Measurements from ENCODE around the gene TAF1D. TPM values are rescaled to one million over a fixed set of nuclear protein-coding genes. Genes with fewer than 3 reads are reported as not detected.
"Not testable (repeated sequence)": the region's sequence is repeated elsewhere in the genome, so short reads cannot be mapped to it uniquely, and the experiment has no call there.

TAF1D gene
- polyA plus RNA-seq, 1 donor from 2014 or later: 204 TPM

DNA sequence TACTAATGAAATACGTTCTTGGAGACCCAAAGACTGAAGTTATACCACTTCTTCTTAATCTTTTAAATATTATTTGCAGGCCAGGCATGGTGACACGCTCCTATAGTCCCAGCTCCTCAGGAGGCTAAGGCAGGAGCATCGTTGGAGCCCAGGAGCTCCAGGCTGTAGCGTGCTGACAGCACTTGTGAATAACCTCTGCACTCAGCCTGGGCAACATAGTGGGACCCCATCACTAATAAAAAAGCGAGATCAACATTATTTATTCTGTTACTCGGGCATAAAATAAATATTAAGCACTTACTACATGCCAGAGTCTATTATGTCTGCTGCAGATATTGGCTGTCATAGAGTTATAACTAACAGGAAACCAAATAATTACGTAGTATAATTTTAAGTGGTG is 42.1 kb upstream of the TAF1D start:
- Histone ChIP-seq H3K27me3 (ENCODE audit: insufficient read depth, low read depth, low read length) (no peaks in the 10 kb centered on the region), H3K36me3 (ENCODE audit: insufficient read depth, low read length) (no peaks in the 10 kb centered on the region), H3K9me2 (ENCODE audit: insufficient read depth, low read length) (no peaks in the 10 kb centered on the region), H3K4me3 (ENCODE audit: low read length) (peak overlapping the region; percentile 74), H3K9ac (ENCODE audit: low read length) (peak overlapping the region; percentile 99), H3K27ac (ENCODE audit: low read length) (peak overlapping the region; percentile 97), H4K20me1 (ENCODE audit: insufficient read depth) (peaks cover 12% of the 10 kb centered on the region), H3K79me2 (replicated peaks; ENCODE audit: insufficient read depth, low read length) (peaks cover 44% of the 10 kb centered on the region), H3K9me3 (ENCODE audit: low read length) (no peaks in the 10 kb centered on the region), H3K4me2 (ENCODE audit: low read length) (peak overlapping the region; percentile 88), H2AFZ (ENCODE audit: low read depth, low read length) (peak overlapping the region; percentile 88), H3F3A (ENCODE audit: insufficient read depth, low read length, poor library complexity, severe bottlenecking) (peaks cover 4% of the 10 kb centered on the region)
- TF ChIP-seq EP300 (conservative IDR thresholded peaks at IDR 0.05; ENCODE audit: poor library complexity, severe bottlenecking) (no peak), TAF1 (IDR thresholded peaks at IDR 0.05; ENCODE audit: low read depth) (no peak), EZH2 (IDR thresholded peaks at IDR 0.05; ENCODE audit: borderline replicate concordance, insufficient read depth, low read length, poor library complexity, severe bottlenecking) (no peak), SMC3 (conservative IDR thresholded peaks at IDR 0.05; ENCODE audit: poor library complexity) (no peak), RAD21 (conservative IDR thresholded peaks at IDR 0.05) (no peak), POLR2AphosphoS5 (IDR thresholded peaks at IDR 0.05) (no peak), MXI1 (conservative IDR thresholded peaks at IDR 0.05; ENCODE audit: poor library complexity, severe bottlenecking) (no peak)
- TF ChIP-seq, protein P1, sequence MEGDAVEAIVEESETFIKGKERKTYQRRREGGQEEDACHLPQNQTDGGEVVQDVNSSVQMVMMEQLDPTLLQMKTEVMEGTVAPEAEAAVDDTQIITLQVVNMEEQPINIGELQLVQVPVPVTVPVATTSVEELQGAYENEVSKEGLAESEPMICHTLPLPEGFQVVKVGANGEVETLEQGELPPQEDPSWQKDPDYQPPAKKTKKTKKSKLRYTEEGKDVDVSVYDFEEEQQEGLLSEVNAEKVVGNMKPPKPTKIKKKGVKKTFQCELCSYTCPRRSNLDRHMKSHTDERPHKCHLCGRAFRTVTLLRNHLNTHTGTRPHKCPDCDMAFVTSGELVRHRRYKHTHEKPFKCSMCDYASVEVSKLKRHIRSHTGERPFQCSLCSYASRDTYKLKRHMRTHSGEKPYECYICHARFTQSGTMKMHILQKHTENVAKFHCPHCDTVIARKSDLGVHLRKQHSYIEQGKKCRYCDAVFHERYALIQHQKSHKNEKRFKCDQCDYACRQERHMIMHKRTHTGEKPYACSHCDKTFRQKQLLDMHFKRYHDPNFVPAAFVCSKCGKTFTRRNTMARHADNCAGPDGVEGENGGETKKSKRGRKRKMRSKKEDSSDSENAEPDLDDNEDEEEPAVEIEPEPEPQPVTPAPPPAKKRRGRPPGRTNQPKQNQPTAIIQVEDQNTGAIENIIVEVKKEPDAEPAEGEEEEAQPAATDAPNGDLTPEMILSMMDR (IDR thresholded peaks at IDR 0.05; ENCODE audit: poor library complexity, severe bottlenecking): no peak
- TF ChIP-seq, protein P2, sequence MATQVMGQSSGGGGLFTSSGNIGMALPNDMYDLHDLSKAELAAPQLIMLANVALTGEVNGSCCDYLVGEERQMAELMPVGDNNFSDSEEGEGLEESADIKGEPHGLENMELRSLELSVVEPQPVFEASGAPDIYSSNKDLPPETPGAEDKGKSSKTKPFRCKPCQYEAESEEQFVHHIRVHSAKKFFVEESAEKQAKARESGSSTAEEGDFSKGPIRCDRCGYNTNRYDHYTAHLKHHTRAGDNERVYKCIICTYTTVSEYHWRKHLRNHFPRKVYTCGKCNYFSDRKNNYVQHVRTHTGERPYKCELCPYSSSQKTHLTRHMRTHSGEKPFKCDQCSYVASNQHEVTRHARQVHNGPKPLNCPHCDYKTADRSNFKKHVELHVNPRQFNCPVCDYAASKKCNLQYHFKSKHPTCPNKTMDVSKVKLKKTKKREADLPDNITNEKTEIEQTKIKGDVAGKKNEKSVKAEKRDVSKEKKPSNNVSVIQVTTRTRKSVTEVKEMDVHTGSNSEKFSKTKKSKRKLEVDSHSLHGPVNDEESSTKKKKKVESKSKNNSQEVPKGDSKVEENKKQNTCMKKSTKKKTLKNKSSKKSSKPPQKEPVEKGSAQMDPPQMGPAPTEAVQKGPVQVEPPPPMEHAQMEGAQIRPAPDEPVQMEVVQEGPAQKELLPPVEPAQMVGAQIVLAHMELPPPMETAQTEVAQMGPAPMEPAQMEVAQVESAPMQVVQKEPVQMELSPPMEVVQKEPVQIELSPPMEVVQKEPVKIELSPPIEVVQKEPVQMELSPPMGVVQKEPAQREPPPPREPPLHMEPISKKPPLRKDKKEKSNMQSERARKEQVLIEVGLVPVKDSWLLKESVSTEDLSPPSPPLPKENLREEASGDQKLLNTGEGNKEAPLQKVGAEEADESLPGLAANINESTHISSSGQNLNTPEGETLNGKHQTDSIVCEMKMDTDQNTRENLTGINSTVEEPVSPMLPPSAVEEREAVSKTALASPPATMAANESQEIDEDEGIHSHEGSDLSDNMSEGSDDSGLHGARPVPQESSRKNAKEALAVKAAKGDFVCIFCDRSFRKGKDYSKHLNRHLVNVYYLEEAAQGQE (IDR thresholded peaks at IDR 0.05; ENCODE audit: borderline replicate concordance): no peak

DNA sequence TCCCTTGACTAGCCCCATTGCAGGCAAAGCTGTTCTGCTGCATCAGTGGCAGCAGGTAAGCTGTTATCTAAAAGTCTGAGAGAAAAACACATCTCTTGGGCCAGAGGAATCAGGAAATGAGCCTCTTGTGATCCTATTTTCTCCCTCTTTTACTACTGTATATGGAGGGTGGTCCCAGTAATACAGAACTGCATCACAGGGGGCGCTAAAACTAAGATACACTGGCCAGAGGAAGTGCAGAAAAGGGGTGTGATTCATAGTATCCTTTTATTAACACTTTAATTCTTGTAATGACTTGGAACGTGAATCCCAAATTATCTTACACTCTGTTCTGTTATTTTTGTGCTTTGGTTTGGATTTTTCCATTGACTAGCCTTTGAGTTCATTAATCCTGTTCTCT is 34.0 kb upstream of the TAF1D start:
- TF ChIP-seq, protein P1 (IDR thresholded peaks at IDR 0.05; ENCODE audit: poor library complexity, severe bottlenecking): no peak
- TF ChIP-seq EZH2 (IDR thresholded peaks at IDR 0.05; ENCODE audit: borderline replicate concordance, insufficient read depth, low read length, poor library complexity, severe bottlenecking) (no peak), SMC3 (conservative IDR thresholded peaks at IDR 0.05; ENCODE audit: poor library complexity) (no peak), RAD21 (conservative IDR thresholded peaks at IDR 0.05) (no peak), TAF1 (IDR thresholded peaks at IDR 0.05; ENCODE audit: low read depth) (no peak), POLR2AphosphoS5 (IDR thresholded peaks at IDR 0.05) (no peak), MXI1 (conservative IDR thresholded peaks at IDR 0.05; ENCODE audit: poor library complexity, severe bottlenecking) (no peak), EP300 (conservative IDR thresholded peaks at IDR 0.05; ENCODE audit: poor library complexity, severe bottlenecking) (no peak)
- TF ChIP-seq, protein P2 (IDR thresholded peaks at IDR 0.05; ENCODE audit: borderline replicate concordance): no peak
- H2AFZ ChIP-seq (ENCODE audit: low read depth, low read length): no peak overlapping the region
- H3K36me3 ChIP-seq (ENCODE audit: insufficient read depth, low read length): no peaks in the 10 kb centered on the region
- H3K4me3 ChIP-seq (ENCODE audit: low read length): no peak overlapping the region
- no peaks in the 10 kb centered on the region for H3F3A ChIP-seq (ENCODE audit: insufficient read depth, low read length, poor library complexity, severe bottlenecking)
- no peaks in the 10 kb centered on the region for H3K79me2 ChIP-seq (replicated peaks; ENCODE audit: insufficient read depth, low read length)
- H3K27me3 ChIP-seq (ENCODE audit: insufficient read depth, low read depth, low read length): no peaks in the 10 kb centered on the region
- H3K27ac ChIP-seq (ENCODE audit: low read length): no peak overlapping the region
- no peak overlapping the region for H3K4me2 ChIP-seq (ENCODE audit: low read length)
- H4K20me1 ChIP-seq (ENCODE audit: insufficient read depth): no peaks in the 10 kb centered on the region
- H3K9me3 ChIP-seq (ENCODE audit: low read length): no peaks in the 10 kb centered on the region
- H3K9ac ChIP-seq (ENCODE audit: low read length): no peak overlapping the region
- no peaks in the 10 kb centered on the region for H3K9me2 ChIP-seq (ENCODE audit: insufficient read depth, low read length)

DNA sequence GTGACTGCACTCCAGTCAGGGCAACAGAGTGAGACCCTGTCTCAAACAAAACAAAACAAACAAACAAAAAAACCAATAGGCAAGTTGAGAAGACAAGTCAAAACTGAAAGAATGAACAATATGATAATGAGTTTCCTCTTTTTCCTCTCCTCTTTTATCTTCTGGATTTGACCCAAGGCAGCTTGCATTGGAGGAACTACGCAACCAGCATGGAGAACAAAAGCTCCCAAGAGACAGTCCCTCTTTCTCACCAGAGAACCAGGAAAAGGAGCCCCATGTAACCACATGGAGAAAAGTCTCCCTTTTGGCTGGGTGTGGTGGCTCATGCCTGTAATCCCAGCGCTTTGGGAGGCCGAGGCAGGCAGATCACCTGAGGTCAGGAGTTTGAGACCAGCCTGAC is 33.3 kb upstream of the TAF1D start:
- not testable (repeated sequence) for H3K27me3 ChIP-seq (ENCODE audit: insufficient read depth, low read depth, low read length); H2AFZ ChIP-seq (ENCODE audit: low read depth, low read length); H3F3A ChIP-seq (ENCODE audit: insufficient read depth, low read length, poor library complexity, severe bottlenecking); H3K36me3 ChIP-seq (ENCODE audit: insufficient read depth, low read length); H3K9me2 ChIP-seq (ENCODE audit: insufficient read depth, low read length); H3K4me2 ChIP-seq (ENCODE audit: low read length); H3K9ac ChIP-seq (ENCODE audit: low read length); H3K79me2 ChIP-seq (replicated peaks; ENCODE audit: insufficient read depth, low read length); H3K27ac ChIP-seq (ENCODE audit: low read length); H3K4me3 ChIP-seq (ENCODE audit: low read length); H3K9me3 ChIP-seq (ENCODE audit: low read length); H4K20me1 ChIP-seq (ENCODE audit: insufficient read depth)
